ENCODE results near the gene DNAJC17.

Gene DNAJC17

GRCh38 chr15:40823572-40824343, 16.5 kb upstream of the DNAJC17 start:
- H3K36me3 ChIP-seq (ENCODE audit: insufficient read depth, low read length): no peaks in the 10 kb centered on the region
- no peaks in the 10 kb centered on the region for H3K9me3 ChIP-seq (ENCODE audit: low read length)
- H3K27ac ChIP-seq (ENCODE audit: low read depth, low read length, poor library complexity, severe bottlenecking): no peak overlapping the region
- H3K9ac ChIP-seq (ENCODE audit: low read length): no peak overlapping the region
- no peaks in the 10 kb centered on the region for H3F3A ChIP-seq (ENCODE audit: insufficient read depth, low read length)
- H3K27me3 ChIP-seq (ENCODE audit: insufficient read depth, low read length): no peaks in the 10 kb centered on the region
- no peaks in the 10 kb centered on the region for H4K20me1 ChIP-seq (ENCODE audit: insufficient read depth, low read length)
- H3K9me2 ChIP-seq (ENCODE audit: low read depth, low read length): no peaks in the 10 kb centered on the region
- no peak overlapping the region for H3K4me3 ChIP-seq (ENCODE audit: low read depth, low read length, poor library complexity, severe bottlenecking)
- no peak for TF ChIP-seq CTCF (IDR thresholded peaks at IDR 0.05; ENCODE audit: low read length)
- TF ChIP-seq EZH2 (IDR thresholded peaks at IDR 0.05; ENCODE audit: borderline replicate concordance, low read length): no peak
- no peak overlapping the region for H3K4me2 ChIP-seq (ENCODE audit: low read length)
- no peak overlapping the region for H2AFZ ChIP-seq (ENCODE audit: low read length)
- H3K79me2 ChIP-seq (ENCODE audit: insufficient read depth, low read length): no peaks in the 10 kb centered on the region
- peaks cover 1% of the 10 kb centered on the region for H3K4me1 ChIP-seq (ENCODE audit: insufficient read depth, low read length, severe bottlenecking)

- Histone ChIP-seq H2AFZ (ENCODE audit: low read length) (no peak overlapping the region), H3K4me2 (ENCODE audit: low read length) (no peak overlapping the region), H4K20me1 (ENCODE audit: insufficient read depth, low read length) (no peaks in the 10 kb centered on the region), H3K9me2 (ENCODE audit: low read depth, low read length) (no peaks in the 10 kb centered on the region), H3K79me2 (ENCODE audit: insufficient read depth, low read length) (no peaks in the 10 kb centered on the region), H3K9me3 (ENCODE audit: low read length) (no peaks in the 10 kb centered on the region), H3F3A (ENCODE audit: insufficient read depth, low read length) (0 out of 2 replicates have a peak, but pooled peaks cover 3% of the 10 kb centered on the region), H3K36me3 (ENCODE audit: insufficient read depth, low read length) (no peaks in the 10 kb centered on the region), H3K4me1 (ENCODE audit: insufficient read depth, low read length, severe bottlenecking) (no peaks in the 10 kb centered on the region), H3K9ac (ENCODE audit: low read length) (no peak overlapping the region), H3K4me3 (ENCODE audit: low read depth, low read length, poor library complexity, severe bottlenecking) (no peak overlapping the region), H3K27me3 (ENCODE audit: insufficient read depth, low read length) (no peaks in the 10 kb centered on the region), H3K27ac (ENCODE audit: low read depth, low read length, poor library complexity, severe bottlenecking) (no peak overlapping the region)
- no peak for TF ChIP-seq EZH2 (IDR thresholded peaks at IDR 0.05; ENCODE audit: borderline replicate concordance, low read length)
- no peak for TF ChIP-seq CTCF (IDR thresholded peaks at IDR 0.05; ENCODE audit: low read length)
These were observed 13.9 kb upstream of the DNAJC17 start for GRCh38 chr15:40821195-40821594.

GRCh38 chr15:40819048-40819447, 11.8 kb upstream of the DNAJC17 start:
- Histone ChIP-seq H4K20me1 (ENCODE audit: insufficient read depth, low read length) (no peaks in the 10 kb centered on the region), H3K9ac (ENCODE audit: low read length) (no peak overlapping the region), H3K36me3 (ENCODE audit: insufficient read depth, low read length) (peaks cover 10% of the 10 kb centered on the region; the same call in 1 of the 2 replicates), H3K9me3 (ENCODE audit: low read length) (no peaks in the 10 kb centered on the region), H2AFZ (ENCODE audit: low read length) (no peak overlapping the region), H3K27me3 (ENCODE audit: insufficient read depth, low read length) (no peaks in the 10 kb centered on the region), H3K79me2 (ENCODE audit: insufficient read depth, low read length) (no peaks in the 10 kb centered on the region), H3K27ac (ENCODE audit: low read depth, low read length, poor library complexity, severe bottlenecking) (no peak overlapping the region), H3F3A (ENCODE audit: insufficient read depth, low read length) (0 out of 2 replicates have a peak, but pooled peaks cover 3% of the 10 kb centered on the region), H3K4me1 (ENCODE audit: insufficient read depth, low read length, severe bottlenecking) (no peaks in the 10 kb centered on the region), H3K4me3 (ENCODE audit: low read depth, low read length, poor library complexity, severe bottlenecking) (no peak overlapping the region), H3K9me2 (ENCODE audit: low read depth, low read length) (no peaks in the 10 kb centered on the region), H3K4me2 (ENCODE audit: low read length) (no peak overlapping the region)
- no peak for TF ChIP-seq CTCF (IDR thresholded peaks at IDR 0.05; ENCODE audit: low read length)
- TF ChIP-seq EZH2 (IDR thresholded peaks at IDR 0.05; ENCODE audit: borderline replicate concordance, low read length): no peak

Measured in OCI-LY1 (cell line).